Myocyte (in vitro differentiated cells): ENCODE results near the gene UBXN1. TPM values are rescaled to one million over a fixed set of nuclear protein-coding genes. Genes with fewer than 3 reads are reported as not detected.
"Not testable (repeated sequence)": the region's sequence is repeated elsewhere in the genome, so short reads cannot be mapped to it uniquely, and the experiment has no call there.

Source experiments
- DNase-seq: peaks from one replicate; pipeline ENCODE4 v3.0.0-alpha.2; 2012; ENCODE audit warnings: low read depth
- total RNA-seq: library from RNA; depleted of rRNA; stranded (reverse); fragments of >200 nt; gene quantifications from 2 replicates; pipeline ENCODE4 v1.2.3, GENCODE V29; 2014

Gene UBXN1
- total RNA-seq, 1 donor from 2014 or later: 133 TPM

GRCh38 chr11:62673196-62673525 lies 5.7 kb downstream of the UBXN1 start:
- no peak for DNase-seq

DNA sequence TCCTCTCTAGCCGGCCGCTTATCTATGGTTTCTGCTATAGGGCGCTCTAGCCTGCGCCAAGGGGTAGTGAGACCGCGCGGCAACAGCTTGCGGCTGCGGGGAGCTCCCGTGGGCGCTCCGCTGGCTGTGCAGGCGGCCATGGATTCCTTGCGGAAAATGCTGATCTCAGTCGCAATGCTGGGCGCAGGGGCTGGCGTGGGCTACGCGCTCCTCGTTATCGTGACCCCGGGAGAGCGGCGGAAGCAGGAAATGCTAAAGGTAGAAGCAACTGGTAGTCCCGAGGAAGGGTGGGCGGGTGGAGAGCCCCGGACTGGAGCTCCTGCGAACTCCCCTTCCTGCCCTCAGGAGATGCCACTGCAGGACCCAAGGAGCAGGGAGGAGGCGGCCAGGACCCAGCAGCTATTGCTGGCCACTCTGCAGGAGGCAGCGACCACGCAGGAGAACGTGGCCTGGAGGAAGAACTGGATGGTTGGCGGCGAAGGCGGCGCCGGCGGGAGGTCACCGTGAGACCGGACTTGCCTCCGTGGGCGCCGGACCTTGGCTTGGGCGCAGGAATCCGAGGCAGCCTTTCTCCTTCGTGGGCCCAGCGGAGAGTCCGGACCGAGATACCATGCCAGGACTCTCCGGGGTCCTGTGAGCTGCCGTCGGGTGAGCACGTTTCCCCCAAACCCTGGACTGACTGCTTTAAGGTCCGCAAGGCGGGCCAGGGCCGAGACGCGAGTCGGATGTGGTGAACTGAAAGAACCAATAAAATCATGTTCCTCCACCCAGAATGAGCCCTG lies 7.1 kb downstream of the UBXN1 start, which contains the start of the genes LBHD1 and UQCC3:
LBHD1 (minus strand) TSS at position 660 of the 782 bp plus-strand sequence. CDS start 2,236 bp downstream, outside the sequence.
UQCC3 (plus strand) TSS at position 66 of the 782 bp plus-strand sequence; CDS start at position 139, 73 bp downstream.
- peak; percentile 91 for DNase-seq

DNA sequence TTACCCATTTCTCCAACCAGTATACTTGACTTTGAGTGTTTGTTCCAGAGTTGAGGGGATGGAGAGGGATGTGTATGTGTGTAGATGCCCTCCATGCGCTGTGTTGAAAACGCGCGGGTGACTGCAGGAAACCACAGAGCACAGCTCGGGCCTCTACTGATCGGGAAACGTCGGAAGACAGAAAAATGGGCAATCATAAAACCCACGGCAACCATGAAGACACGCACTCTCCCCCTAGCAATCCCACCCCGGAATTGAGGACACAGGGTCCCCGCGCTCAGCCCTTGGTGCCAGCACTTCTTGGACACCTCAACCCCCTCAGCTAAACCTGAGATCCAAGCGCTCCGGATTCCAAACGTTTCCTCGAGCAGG lies 7.7 kb downstream of the UBXN1 start:
- no peak for DNase-seq

- no peak for DNase-seq
These were observed 9.3 kb downstream of the UBXN1 start for GRCh38 chr11:62669420-62670161.

DNA sequence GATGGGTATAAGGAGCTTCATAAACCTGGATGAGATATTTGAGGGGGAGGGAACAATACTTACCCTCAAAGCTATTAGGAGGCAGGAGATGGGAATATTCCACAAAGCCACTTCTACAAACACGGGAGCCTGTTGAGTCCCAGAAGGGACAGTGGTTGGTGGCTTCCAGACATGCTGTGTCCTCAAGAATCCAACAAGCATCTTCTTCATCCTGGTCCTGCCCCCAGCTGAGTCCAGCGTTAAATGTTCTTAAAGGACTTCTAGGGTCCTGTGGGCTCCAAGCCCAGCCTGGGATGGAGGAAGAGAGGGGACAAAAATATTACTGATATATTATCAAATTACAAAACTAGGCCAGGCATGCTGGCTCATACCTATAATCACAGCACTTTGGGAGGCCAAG lies 11.4 kb downstream of the UBXN1 start:
- DNase-seq: no peak

DNA sequence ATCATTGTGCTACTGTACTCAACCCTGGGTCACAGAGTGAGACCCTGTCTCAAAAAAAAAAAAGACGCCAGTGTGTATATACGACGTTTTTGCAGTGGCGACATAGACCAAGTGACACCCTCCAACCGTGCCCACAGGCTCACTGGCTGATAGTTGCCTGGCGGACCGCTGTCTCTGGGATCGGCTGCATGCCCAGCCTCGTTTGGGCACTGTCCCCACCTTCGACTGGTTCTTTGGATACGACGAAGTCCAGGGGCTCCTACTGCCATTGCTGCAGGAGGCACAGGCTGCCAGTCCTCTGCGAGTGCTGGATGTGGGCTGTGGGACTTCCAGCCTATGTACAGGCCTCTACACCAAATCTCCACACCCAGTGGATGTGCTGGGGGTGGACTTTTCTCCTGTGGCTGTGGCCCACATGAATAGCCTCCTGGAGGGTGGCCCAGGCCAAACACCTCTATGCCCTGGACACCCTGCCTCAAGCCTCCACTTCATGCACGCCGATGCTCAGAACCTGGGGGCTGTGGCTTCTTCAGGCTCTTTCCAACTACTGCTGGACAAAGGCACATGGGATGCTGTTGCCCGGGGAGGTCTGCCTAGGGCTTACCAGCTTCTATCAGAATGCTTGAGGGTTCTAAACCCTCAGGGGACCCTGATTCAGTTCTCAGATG lies 12.5 kb downstream of the UBXN1 start:
- DNase-seq: no peak

DNA sequence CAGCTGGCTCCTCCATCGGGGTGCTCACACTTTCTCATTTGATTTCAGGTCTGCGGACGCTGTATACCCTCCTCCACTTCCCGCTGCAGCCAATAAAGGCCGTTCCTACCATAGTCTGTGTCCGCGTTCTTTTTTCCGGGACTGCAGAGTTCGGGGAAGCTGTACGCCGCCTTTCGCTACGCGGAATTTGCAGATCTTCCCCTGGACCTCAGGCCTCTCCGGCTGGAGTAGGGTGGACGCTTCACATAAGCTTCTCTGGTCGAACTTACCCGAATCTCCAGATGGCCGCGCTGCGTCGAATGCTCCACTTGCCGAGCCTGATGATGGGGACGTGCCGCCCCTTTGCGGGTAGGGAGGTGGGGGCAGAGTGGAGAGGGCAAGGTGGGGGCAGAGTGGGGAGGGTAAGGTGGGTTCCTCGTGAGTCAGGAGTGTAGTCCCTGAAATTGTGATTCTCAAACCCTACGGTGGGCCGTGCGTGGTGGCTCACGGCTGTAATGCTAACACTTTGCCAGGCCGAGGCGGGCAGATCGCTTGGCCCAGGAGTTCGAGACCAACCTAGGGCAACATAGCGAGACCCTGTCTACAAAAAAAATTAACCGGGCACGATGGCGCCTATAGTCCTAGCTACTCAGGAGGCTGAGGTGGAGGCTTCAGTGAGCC lies 13.1 kb downstream of the UBXN1 start:
- peak; percentile 70 for DNase-seq

- DNase-seq: peak; percentile 94
These were observed 13.7 kb downstream of the UBXN1 start, which contains the start of the genes C11orf98 and CSKMT for GRCh38 chr11:62665075-62665598. Gene C11orf98 (minus strand): TSS chr11:62665210. CDS start chr11:62665169, 41 bp downstream. Gene CSKMT (plus strand): TSS chr11:62665312. CDS start chr11:62665880, 568 bp downstream.

- DNase-seq: no peak
These were observed 14.3 kb downstream of the UBXN1 start for GRCh38 chr11:62664405-62665074.

- no peak for DNase-seq
These were observed 22.0 kb downstream of the UBXN1 start for GRCh38 chr11:62656796-62657429.

DNA sequence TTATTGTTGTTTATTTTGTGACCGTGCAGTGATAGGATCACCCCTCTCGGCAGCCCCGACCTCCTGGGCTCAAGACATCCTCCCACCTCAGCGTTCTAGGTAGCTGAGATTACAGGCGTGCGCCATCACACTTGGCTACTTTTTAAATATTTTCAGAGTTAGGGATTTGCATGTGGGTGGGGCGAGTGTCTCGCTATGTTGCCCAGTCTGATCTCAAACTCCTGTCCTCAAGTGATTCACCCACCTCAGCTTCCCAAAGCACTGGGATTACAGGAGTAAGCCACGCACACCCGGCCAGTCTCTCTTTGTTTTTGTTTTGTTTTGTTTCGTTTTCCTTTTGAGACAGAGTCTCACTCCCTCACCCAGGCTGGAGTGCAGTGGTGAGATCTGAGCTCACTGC lies 24.6 kb downstream of the UBXN1 start:
- no peak for DNase-seq

DNA sequence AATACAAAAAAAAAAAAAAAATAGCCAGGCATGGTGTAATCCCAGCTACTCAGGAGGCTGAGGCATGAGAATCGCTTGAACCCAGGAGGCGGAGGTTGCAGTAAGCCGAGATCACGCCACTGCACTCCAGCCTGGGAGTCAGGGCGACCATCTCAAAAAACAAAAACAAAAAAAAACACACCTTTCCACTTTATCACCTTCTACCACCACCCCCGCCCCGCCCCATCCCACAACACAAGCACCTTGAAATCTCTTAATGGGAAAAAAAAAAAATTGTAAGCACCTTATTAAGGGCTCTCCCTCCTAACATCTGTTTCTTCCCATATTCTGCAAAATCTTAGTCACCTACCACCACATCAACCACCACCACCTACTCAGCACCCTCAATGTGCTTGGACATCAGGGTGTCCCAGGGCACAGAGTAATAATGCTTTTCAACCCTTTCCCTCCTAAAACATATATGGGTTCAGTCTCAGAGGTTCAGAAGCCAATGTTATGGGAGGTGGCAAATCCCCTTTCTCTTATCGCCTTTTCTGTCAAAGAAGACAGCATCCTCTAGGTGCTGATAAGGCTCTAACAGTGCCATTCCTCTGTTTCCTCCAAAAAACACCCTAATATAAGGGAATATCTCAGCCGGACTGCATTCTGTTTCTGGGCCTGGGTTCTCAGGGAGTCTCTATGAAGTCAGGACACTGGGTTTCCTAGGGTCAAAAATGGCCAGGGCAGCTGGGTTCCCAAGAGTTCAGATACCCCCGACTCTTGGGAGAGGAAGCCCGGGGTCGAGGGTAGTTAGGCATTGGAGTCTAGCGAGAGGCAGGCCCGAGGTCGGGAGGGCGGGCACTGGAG lies 26.5 kb downstream of the UBXN1 start:
- DNase-seq: no peak

GRCh38 chr11:62650283-62650682 lies 28.6 kb downstream of the UBXN1 start:
- DNase-seq: not testable (repeated sequence)

DNA sequence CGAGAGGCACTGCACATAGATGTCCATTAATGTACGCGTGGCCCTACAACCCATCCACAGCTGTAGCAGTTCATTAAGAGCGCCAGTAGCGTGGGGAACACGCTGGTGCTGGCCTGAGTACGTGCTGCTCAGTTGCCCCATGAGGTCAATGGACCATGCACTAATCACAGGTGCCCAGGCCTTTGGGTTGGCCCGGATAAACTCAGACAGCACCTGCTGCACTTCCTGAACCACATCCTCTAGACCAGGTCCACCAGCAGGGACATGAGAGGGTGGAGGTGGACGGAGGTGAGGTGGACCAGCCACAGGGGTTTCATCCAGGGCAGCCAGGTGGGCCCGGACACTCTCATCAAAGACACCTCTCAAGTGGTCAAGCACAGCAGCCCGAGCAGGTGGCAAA lies 29.4 kb downstream of the UBXN1 start:
- no peak for DNase-seq

GRCh38 chr11:62648967-62649364 lies 29.9 kb downstream of the UBXN1 start:
- DNase-seq: no peak

DNA sequence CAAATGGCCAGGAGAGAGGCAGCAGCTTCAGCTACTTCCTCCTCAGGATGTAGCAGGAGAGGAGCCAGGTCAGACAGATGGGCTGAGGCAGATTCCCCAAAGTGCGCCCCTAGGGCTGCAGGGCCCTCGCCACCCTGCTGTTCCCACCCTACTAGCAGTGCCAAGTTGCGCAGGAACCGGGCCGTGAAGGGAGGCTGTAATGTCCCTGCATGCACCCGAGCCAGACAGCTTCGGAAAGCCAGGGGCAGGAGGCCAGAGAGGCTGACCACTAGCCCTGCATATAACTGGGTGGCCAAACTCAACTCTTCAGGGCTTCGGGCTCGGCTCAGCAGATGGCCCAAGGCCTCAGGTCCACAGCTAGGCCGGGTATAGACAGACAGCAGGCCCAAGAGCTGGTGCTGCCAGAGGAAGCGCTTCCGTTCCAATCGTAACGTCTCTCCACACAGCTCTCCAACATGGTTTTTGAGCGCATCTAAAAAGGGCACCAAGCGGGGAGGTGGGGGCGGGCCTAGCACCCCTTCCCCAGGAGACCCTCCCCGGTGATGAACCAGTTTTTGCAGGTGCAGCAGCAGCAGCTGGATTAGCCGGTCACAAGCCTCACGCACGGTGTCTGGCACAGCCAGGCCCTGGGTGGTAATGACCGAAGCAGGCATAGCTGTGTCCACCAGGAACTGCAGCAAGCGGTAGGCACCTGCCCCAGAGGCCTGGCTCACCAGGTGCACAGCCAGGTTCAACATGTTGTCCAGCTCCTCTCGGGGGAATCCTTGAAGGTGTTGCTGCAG lies 30.5 kb downstream of the UBXN1 start:
- DNase-seq: no peak

DNA sequence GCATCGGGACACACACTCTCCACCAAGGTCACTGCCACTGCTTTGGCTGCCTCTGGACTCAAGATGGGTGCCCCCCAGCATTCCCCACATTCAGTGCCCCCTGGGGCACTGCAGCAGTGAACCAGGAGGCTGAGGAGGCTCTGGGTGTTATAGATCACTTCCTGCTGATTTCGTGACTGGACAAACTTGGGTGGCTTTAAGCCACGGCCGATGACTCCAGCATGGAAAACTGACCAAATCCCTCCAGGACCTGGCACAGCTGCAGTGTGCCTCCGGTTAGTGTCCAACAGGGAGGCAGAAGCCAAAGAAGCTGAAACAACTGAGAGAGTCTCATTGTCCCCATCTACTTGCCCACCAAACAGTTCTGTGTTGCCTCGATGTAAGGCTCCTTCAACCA lies 31.3 kb downstream of the UBXN1 start:
- no peak for DNase-seq
